HepG2 (cell line): Measurements from ENCODE around the gene ABL2. TPM values are rescaled to one million over a fixed set of nuclear protein-coding genes. Genes with fewer than 3 reads are reported as not detected.

Experiments used
- AHR ChIP-seq: IDR thresholded peaks from 2 replicates; pipeline ENCODE4 v1.6.1; 2018; ENCODE audit warnings: missing genetic modification reagents, missing compliant biosample characterization
- ARID2 ChIP-seq: sonication (generic); formaldehyde crosslinking; IDR thresholded peaks from 2 replicates; pipeline ENCODE4 v1.8.1; 2022; ENCODE audit warnings: mild to moderate bottlenecking, missing genetic modification reagents, borderline replicate concordance
- BCL3 ChIP-seq: sonication (generic); formaldehyde crosslinking; IDR thresholded peaks from 2 replicates; pipeline ENCODE4 v1.5.1; 2020; ENCODE audit warnings: mild to moderate bottlenecking, missing genetic modification reagents, moderate library complexity
- HNF1A ChIP-seq, 2 experiments: sonication (generic) in 1 of 2; formaldehyde crosslinking in 1 of 2; IDR thresholded peaks; 2 replicates each; pipeline versions ENCODE4 v1.4.0 to v1.6.1; 2016 to 2020; ENCODE audit warnings: borderline replicate concordance in 1 of 2, low read depth in 1 of 2, mild to moderate bottlenecking in 1 of 2, missing genetic modification reagents in 1 of 2
- HNF4G ChIP-seq, 2 experiments: sonication (generic) in 1 of 2; formaldehyde crosslinking in 1 of 2; IDR thresholded peaks; 2 replicates each; pipeline versions ENCODE4 v1.4.0 to v1.6.1; 2011 to 2020; ENCODE audit warnings: borderline replicate concordance in 2 of 2, low read depth in 2 of 2, mild to moderate bottlenecking in 2 of 2, low read length in 1 of 2, missing genetic modification reagents in 1 of 2, moderate library complexity in 1 of 2
- HNRNPUL1 ChIP-seq: fragments of 200-400 bp; formaldehyde crosslinking; IDR thresholded peaks from 2 replicates; pipeline ENCODE4 v1.6.1; 2017; ENCODE audit warnings: low read depth, mild to moderate bottlenecking, low read length, moderate library complexity
- ISL2 ChIP-seq: sonication (generic); formaldehyde crosslinking; IDR thresholded peaks from 2 replicates; pipeline ENCODE4 v1.5.0; 2020; ENCODE audit warnings: missing genetic modification reagents
- KDM4B ChIP-seq: sonication (generic); formaldehyde crosslinking; IDR thresholded peaks from 2 replicates; pipeline ENCODE4 v1.4.0; 2020; ENCODE audit warnings: missing genetic modification reagents
- MEIS2 ChIP-seq: sonication (generic); formaldehyde crosslinking; IDR thresholded peaks from 2 replicates; pipeline ENCODE4 v1.9.0; 2021; ENCODE audit warnings: mild to moderate bottlenecking, missing genetic modification reagents
- NR3C1 ChIP-seq: sonication (generic); formaldehyde crosslinking; IDR thresholded peaks from 2 replicates; pipeline ENCODE4 v1.4.0; 2020; ENCODE audit warnings: missing genetic modification reagents
- PHF8 ChIP-seq: sonication (generic); formaldehyde crosslinking; IDR thresholded peaks from 2 replicates; pipeline ENCODE4 v1.5.0; 2020; ENCODE audit warnings: missing genetic modification reagents
- RAD21 ChIP-seq: fragments of 450-650 bp; formaldehyde crosslinking; IDR thresholded peaks from 2 replicates; pipeline ENCODE4 v1.5.0; 2020; ENCODE audit warnings: mild to moderate bottlenecking
- SIN3B ChIP-seq: fragments of 150-350 bp; IDR thresholded peaks from 2 replicates; pipeline ENCODE4 v1.6.1; 2014; ENCODE audit warnings: low read length
- TFAP4 ChIP-seq: sonication (generic); IDR thresholded peaks from 2 replicates; pipeline ENCODE4 v1.6.1; 2016; ENCODE audit warnings: low read depth, borderline replicate concordance
- YEATS2 ChIP-seq: sonication (generic); formaldehyde crosslinking; IDR thresholded peaks from 2 replicates; pipeline ENCODE4 v1.4.0; 2020; ENCODE audit warnings: missing genetic modification reagents, borderline replicate concordance
- ZNF124 ChIP-seq: sonication (generic); formaldehyde crosslinking; IDR thresholded peaks from 2 replicates; pipeline ENCODE4 v1.4.0; 2020; ENCODE audit warnings: missing genetic modification reagents
- ZNF446 ChIP-seq: sonication (generic); formaldehyde crosslinking; IDR thresholded peaks from 2 replicates; pipeline ENCODE4 v1.5.0; 2020; ENCODE audit warnings: mild to moderate bottlenecking, missing genetic modification reagents
- ZNF503 ChIP-seq: sonication (generic); formaldehyde crosslinking; IDR thresholded peaks from 2 replicates; pipeline ENCODE4 v1.4.0; 2020; ENCODE audit warnings: missing genetic modification reagents
- ZNF546 ChIP-seq: sonication (generic); formaldehyde crosslinking; conservative IDR thresholded peaks from 2 replicates; pipeline ENCODE4 v1.8.1; 2023; ENCODE audit warnings: mild to moderate bottlenecking, missing genetic modification reagents
- ZNF784 ChIP-seq: sonication (generic); formaldehyde crosslinking; IDR thresholded peaks from 2 replicates; pipeline ENCODE4 v1.5.1; 2020; ENCODE audit warnings: missing genetic modification reagents, mild to moderate bottlenecking, borderline replicate concordance
- polyA plus RNA-seq, 8 experiments: library from polyadenylated mRNA; depleted of rRNA in 3 of 8; stranded (reverse) in 7 of 8; unstranded in 1 of 8; fragments of >200 nt; fragmentation: Illumina TruSeq in 4 of 8; extraction: Trizol in 4 of 8; gene quantifications; 2 replicates each; pipeline versions ENCODE4 v1.2.1 to v1.2.3, GENCODE V29; 2011 to 2016; ENCODE audit warnings: low read depth in 4 of 8, missing spikeins in 1 of 8, mixed read lengths in 1 of 8; ENCODE audit not compliant: insufficient read depth in 1 of 8
- total RNA-seq, 5 experiments: library from RNA; depleted of rRNA; stranded (reverse); fragments of >200 nt; fragmentation: Illumina TruSeq; extraction: Trizol; gene quantifications; 2 replicates each; pipeline ENCODE4 v1.2.3, GENCODE V29; 2016; ENCODE audit warnings: low read depth in 1 of 5

The ABL2 gene
- total and polyA plus RNA-seq, 2 of the 13 experiments (the other 11 are each of a cell fraction or from before 2014, with no cell fraction given), result 5.8 to 6.0 TPM

GRCh38 chr1:179226738-179227137, 2.7 kb downstream of the ABL2 start (continued):
- no peak for TF ChIP-seq ZNF546 (CRISPR knock-in tag)
- TF ChIP-seq MEIS2 (CRISPR knock-in tag), result no peak
- TF ChIP-seq KDM4B (CRISPR knock-in tag), result no peak
- no peak for TF ChIP-seq BCL3 (CRISPR knock-in tag)
- TF ChIP-seq RAD21, result no peak
- no peak for TF ChIP-seq SIN3B
- TF ChIP-seq PHF8 (CRISPR knock-in tag), result no peak
- TF ChIP-seq ISL2 (CRISPR knock-in tag), result peak; percentile 67; the same call in 1 of the 2 replicates
- TF ChIP-seq NR3C1 (CRISPR knock-in tag), result no peak
- no peak for TF ChIP-seq YEATS2 (CRISPR knock-in tag)
- TF ChIP-seq HNF1A (IDR thresholded peaks at IDR 0.05; ENCODE audit: low read depth), result 0 out of 2 replicates have a peak, but pooled peaks have one; percentile 24
- no peak for TF ChIP-seq HNF1A (CRISPR knock-in tag; IDR thresholded peaks at IDR 0.05; ENCODE audit: borderline replicate concordance)
- no peak for TF ChIP-seq TFAP4
- 0 out of 2 replicates have a peak, but pooled peaks have one; percentile 26 for TF ChIP-seq ZNF503 (CRISPR knock-in tag)
- peak; percentile 65 for TF ChIP-seq HNF4G (IDR thresholded peaks at IDR 0.05; ENCODE audit: borderline replicate concordance, low read depth, low read length)
- no peak for TF ChIP-seq HNF4G (CRISPR knock-in tag; IDR thresholded peaks at IDR 0.05; ENCODE audit: borderline replicate concordance, low read depth)
- no peak for TF ChIP-seq HNRNPUL1
- TF ChIP-seq ZNF446, result no peak
- no peak for TF ChIP-seq ZNF784 (CRISPR knock-in tag)
- TF ChIP-seq ARID2 (CRISPR knock-in tag), result no peak
- no peak for TF ChIP-seq AHR (CRISPR knock-in tag)
- no peak for TF ChIP-seq ZNF124 (CRISPR knock-in tag)
